ENCODE results near the gene GAGE10.

DNA sequence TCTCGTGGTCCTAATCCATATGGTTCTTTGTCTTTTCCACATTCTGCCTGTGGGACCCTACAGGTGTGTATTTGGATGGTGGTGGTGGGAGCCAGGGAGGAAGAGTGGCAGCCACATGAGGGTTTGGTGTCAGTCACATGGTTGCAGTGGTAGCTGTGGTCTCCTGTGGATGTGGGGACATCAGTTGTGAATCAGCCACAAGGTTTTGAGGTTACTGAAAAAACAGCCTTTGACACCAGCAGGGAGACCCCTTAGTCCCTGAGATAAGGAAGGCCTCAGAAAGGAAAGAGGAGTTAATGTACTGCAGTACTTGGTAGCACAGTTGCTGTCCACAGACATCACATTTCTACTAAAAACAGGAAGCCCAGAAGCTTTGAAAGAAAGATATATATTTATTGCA is 15.8 kb upstream of the GAGE10 start:
- TF ChIP-seq, protein P1, sequence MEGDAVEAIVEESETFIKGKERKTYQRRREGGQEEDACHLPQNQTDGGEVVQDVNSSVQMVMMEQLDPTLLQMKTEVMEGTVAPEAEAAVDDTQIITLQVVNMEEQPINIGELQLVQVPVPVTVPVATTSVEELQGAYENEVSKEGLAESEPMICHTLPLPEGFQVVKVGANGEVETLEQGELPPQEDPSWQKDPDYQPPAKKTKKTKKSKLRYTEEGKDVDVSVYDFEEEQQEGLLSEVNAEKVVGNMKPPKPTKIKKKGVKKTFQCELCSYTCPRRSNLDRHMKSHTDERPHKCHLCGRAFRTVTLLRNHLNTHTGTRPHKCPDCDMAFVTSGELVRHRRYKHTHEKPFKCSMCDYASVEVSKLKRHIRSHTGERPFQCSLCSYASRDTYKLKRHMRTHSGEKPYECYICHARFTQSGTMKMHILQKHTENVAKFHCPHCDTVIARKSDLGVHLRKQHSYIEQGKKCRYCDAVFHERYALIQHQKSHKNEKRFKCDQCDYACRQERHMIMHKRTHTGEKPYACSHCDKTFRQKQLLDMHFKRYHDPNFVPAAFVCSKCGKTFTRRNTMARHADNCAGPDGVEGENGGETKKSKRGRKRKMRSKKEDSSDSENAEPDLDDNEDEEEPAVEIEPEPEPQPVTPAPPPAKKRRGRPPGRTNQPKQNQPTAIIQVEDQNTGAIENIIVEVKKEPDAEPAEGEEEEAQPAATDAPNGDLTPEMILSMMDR (conservative IDR thresholded peaks at IDR 0.05): no peak
- no peak for TF ChIP-seq ZFX (IDR thresholded peaks at IDR 0.05)

Measured in C4-2B (cell line).